AG04449 (cell line): ENCODE results near the gene PCDH1.

ENCODE experiments used
- CTCF ChIA-PET: fragments of 350-600 bp; formaldehyde crosslinking; extraction: SDS; loops from one replicate; lab custom pipeline; 2021; ENCODE audit warnings: antibody characterized with exemption; lab: Yijun Ruan, JAX
- POLR2A ChIA-PET: fragments of 400-600, 350-600 bp; formaldehyde crosslinking; extraction: SDS; loops from one replicate; lab custom pipeline; 2020; ENCODE audit warnings: antibody characterized with exemption, inconsistent platforms; lab: Yijun Ruan, JAX
- DNase-seq: peaks from one replicate; pipeline ENCODE4 v3.0.0-alpha.2; 2010; ENCODE audit warnings: low read depth, low spot score
- H3K4me3 ChIP-seq: 2 replicates; pipeline ENCODE4 v1.5.1; 2011; ENCODE audit warnings: low read depth, mild to moderate bottlenecking, control low read depth, low read length
- CTCF ChIP-seq: IDR thresholded peaks from one replicate; pipeline ENCODE4 v1.5.1; 2011; ENCODE audit warnings: mild to moderate bottlenecking, moderate library complexity, low read length, control low read depth, inconsistent platforms; ENCODE audit not compliant: insufficient read depth; ENCODE audit errors: missing control alignments

The PCDH1 gene

GRCh38 chr5:141850244-141850768 is 27.9 kb downstream of the PCDH1 start:
- no peak for DNase-seq
- TF ChIP-seq CTCF, result no peak
- peak overlapping the region; percentile 74 for H3K4me3 ChIP-seq
- ChIA-PET POLR2A (interaction anchor here (0.7 kb wide), 1 partner anchor 14 kb away, joined by 4 read pairs; no protein-coding TSS in a partner anchor), CTCF (interaction anchor here (0.9 to 2.2 kb wide), 5 partner anchors 29 to 149 kb away, joined by 3 to 13 read pairs (median 4); no protein-coding TSS in a partner anchor)

- no peak for TF ChIP-seq CTCF
- H3K4me3 ChIP-seq, result peak overlapping the region; percentile 74
- DNase-seq, result no peak
- ChIA-PET POLR2A (no interaction called here), CTCF (interaction anchor here (0.7 to 2.2 kb wide), 6 partner anchors 30 to 148 kb away, joined by 3 to 13 read pairs (median 4); no protein-coding TSS in a partner anchor)
These were observed 28.6 kb downstream of the PCDH1 start for GRCh38 chr5:141849415-141850243.

GRCh38 chr5:141848744-141849414 is 29.3 kb downstream of the PCDH1 start:
- no peak for TF ChIP-seq CTCF
- ChIA-PET CTCF (interaction anchor here (0.7 to 2.2 kb wide), 3 partner anchors 31 to 112 kb away, joined by 3 to 13 read pairs (median 3); no protein-coding TSS in a partner anchor), POLR2A (interaction anchor here (1.1 kb wide), 1 partner anchor 30 kb away, joined by 3 read pairs; no protein-coding TSS in a partner anchor)
- DNase-seq, result no peak
- peak overlapping the region; percentile 74 for H3K4me3 ChIP-seq

- ChIA-PET CTCF (interaction anchor here (1.7 kb wide), 1 partner anchor 10 kb away, joined by 4 read pairs; no protein-coding TSS in a partner anchor), POLR2A (no interaction called here)
- H3K4me3 ChIP-seq, result no peak overlapping the region
- no peak for TF ChIP-seq CTCF
- no peak for DNase-seq
These were observed 32.2 kb downstream of the PCDH1 start for GRCh38 chr5:141846031-141846430.

GRCh38 chr5:141845371-141845851 is 32.8 kb downstream of the PCDH1 start:
- H3K4me3 ChIP-seq, result no peak overlapping the region
- CTCF ChIA-PET, result interaction anchor here (1.7 to 1.8 kb wide), 2 partner anchors 9 to 18 kb away, joined by 4 to 5 read pairs; no protein-coding TSS in a partner anchor
- no peak for DNase-seq
- POLR2A ChIA-PET, result no interaction called here
- no peak for TF ChIP-seq CTCF
